ENCODE measurements around the gene HECTD4. TPM values are rescaled to one million over a fixed set of nuclear protein-coding genes. Genes with fewer than 3 reads are reported as not detected.

The HECTD4 gene
- total RNA-seq, 2 donors from 2014 or later: 46.6 to 48.2 TPM

DNA sequence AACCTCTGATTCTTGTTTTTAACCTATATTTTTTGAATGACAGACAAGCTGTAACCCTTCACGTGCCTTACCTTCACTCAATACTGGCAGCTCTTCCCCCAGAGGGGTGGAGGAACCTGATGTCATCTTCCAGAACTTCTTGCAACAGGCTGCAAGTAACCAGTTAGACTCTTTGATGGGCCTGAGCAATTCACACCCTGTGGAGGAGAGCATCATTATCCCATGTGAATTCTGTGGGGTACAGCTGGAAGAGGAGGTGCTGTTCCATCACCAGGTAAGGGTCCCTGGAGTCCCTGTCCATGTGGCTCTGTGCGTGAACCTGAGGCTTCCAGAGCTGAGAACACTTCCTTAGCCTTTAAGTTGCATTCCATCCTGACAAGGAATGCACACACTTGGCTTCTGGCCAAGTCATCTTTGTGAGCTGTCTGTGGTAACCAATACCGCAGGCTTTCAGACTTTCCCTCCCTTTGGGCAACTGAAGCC, 234.2 kb downstream of the HECTD4 start:
- H3K9me3 Mint-ChIP-seq: no peaks in the 10 kb centered on the region
- H3K27ac Mint-ChIP-seq: peak overlapping the region; percentile 26
- H3K36me3 Mint-ChIP-seq (ENCODE audit: low read depth): peaks cover 67% of the 10 kb centered on the region
- no peaks in the 10 kb centered on the region for H3K27me3 Mint-ChIP-seq (ENCODE audit: insufficient read depth)
- no peak overlapping the region for H3K4me3 Mint-ChIP-seq
- Histone ChIP-seq H3K9me3 (ENCODE audit: control insufficient read depth, low read length) (no peaks in the 10 kb centered on the region), H3K27me3 (ENCODE audit: control insufficient read depth, insufficient read depth, low read length, poor library complexity, severe bottlenecking) (no peaks in the 10 kb centered on the region), H3K4me1 (ENCODE audit: control insufficient read depth, insufficient read depth, low read length) (no peaks in the 10 kb centered on the region), H3K36me3 (ENCODE audit: control insufficient read depth, insufficient read depth, low read length) (peaks cover 60% of the 10 kb centered on the region), H3K4me3 (ENCODE audit: low read length) (no peak overlapping the region), H3K9ac (ENCODE audit: extremely low read depth, low read length, poor library complexity, severe bottlenecking) (no peak overlapping the region), H3K27ac (ENCODE audit: low read depth, low read length) (no peak overlapping the region)
- 94 to 95% methylated on average over 3 of the region's 3 CpGs for WGBS, 2 experiments (ENCODE audit: insufficient coverage in 1 of 2, insufficient read length in 1 of 2)
- no peaks in the 10 kb centered on the region for H3K4me1 Mint-ChIP-seq
- peak; percentile 31 for DNase-seq
- TF ChIP-seq, protein P1, sequence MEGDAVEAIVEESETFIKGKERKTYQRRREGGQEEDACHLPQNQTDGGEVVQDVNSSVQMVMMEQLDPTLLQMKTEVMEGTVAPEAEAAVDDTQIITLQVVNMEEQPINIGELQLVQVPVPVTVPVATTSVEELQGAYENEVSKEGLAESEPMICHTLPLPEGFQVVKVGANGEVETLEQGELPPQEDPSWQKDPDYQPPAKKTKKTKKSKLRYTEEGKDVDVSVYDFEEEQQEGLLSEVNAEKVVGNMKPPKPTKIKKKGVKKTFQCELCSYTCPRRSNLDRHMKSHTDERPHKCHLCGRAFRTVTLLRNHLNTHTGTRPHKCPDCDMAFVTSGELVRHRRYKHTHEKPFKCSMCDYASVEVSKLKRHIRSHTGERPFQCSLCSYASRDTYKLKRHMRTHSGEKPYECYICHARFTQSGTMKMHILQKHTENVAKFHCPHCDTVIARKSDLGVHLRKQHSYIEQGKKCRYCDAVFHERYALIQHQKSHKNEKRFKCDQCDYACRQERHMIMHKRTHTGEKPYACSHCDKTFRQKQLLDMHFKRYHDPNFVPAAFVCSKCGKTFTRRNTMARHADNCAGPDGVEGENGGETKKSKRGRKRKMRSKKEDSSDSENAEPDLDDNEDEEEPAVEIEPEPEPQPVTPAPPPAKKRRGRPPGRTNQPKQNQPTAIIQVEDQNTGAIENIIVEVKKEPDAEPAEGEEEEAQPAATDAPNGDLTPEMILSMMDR (conservative IDR thresholded peaks at IDR 0.05): no peak

DNA sequence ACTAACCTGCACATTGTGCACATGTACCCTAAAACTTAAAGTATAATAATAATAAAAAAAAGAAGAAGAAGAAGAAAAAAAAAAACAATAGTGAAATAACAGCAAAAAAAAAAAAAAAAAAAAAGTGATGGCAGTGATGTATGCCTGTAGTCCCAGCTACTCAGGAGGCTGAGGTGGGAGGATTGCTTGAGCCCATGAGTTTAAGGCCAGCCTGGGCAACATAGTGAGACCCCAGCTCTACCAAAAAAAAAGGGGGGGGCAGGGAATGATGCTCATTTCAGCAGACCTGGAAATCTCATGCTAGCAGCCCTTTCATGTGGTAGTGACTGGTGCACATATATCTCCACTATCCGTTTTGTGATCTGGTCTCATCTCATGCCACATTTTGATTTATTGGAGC, 236.1 kb downstream of the HECTD4 start:
- Mint-ChIP-seq H3K4me1 (no peaks in the 10 kb centered on the region), H3K27me3 (ENCODE audit: insufficient read depth) (no peaks in the 10 kb centered on the region), H3K36me3 (ENCODE audit: low read depth) (peaks cover 60% of the 10 kb centered on the region), H3K4me3 (no peak overlapping the region), H3K9me3 (no peaks in the 10 kb centered on the region), H3K27ac (no peak overlapping the region)
- no peak overlapping the region for H3K9ac ChIP-seq (ENCODE audit: extremely low read depth, low read length, poor library complexity, severe bottlenecking)
- H3K4me3 ChIP-seq (ENCODE audit: low read length): no peak overlapping the region
- H3K36me3 ChIP-seq (ENCODE audit: control insufficient read depth, insufficient read depth, low read length): peaks cover 61% of the 10 kb centered on the region
- TF ChIP-seq, protein P1 (conservative IDR thresholded peaks at IDR 0.05): no peak
- H3K27ac ChIP-seq (ENCODE audit: low read depth, low read length): no peak overlapping the region
- H3K27me3 ChIP-seq (ENCODE audit: control insufficient read depth, insufficient read depth, low read length, poor library complexity, severe bottlenecking): no peaks in the 10 kb centered on the region
- peak; percentile 8 for DNase-seq
- WGBS, 2 experiments (ENCODE audit: insufficient coverage in 1 of 2, insufficient read length in 1 of 2): 92 to 100% methylated on average over 1 of the region's 1 CpG
- no peaks in the 10 kb centered on the region for H3K9me3 ChIP-seq (ENCODE audit: control insufficient read depth, low read length)
- no peaks in the 10 kb centered on the region for H3K4me1 ChIP-seq (ENCODE audit: control insufficient read depth, insufficient read depth, low read length)

DNA sequence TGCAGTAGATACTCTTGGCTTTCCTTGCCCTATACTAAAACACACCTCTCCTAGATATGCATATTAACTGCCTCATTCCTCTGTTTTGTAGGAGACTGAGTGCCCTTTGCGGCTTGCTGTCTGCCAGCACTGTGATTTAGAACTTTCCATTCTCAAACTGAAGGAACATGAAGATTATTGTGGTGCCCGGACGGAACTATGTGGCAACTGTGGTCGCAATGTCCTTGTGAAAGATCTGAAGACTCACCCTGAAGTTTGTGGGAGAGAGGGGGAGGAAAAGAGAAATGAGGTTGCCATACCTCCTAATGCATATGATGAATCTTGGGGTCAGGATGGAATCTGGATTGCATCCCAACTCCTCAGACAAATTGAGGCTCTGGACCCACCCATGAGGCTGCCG, 241.5 kb downstream of the HECTD4 start:
- Mint-ChIP-seq H3K4me1 (no peaks in the 10 kb centered on the region), H3K27ac (no peak overlapping the region), H3K9me3 (no peaks in the 10 kb centered on the region), H3K36me3 (ENCODE audit: low read depth) (peaks cover 49% of the 10 kb centered on the region), H3K27me3 (ENCODE audit: insufficient read depth) (no peaks in the 10 kb centered on the region), H3K4me3 (no peak overlapping the region)
- Histone ChIP-seq H3K4me3 (ENCODE audit: low read length) (no peak overlapping the region), H3K27me3 (ENCODE audit: control insufficient read depth, insufficient read depth, low read length, poor library complexity, severe bottlenecking) (no peaks in the 10 kb centered on the region), H3K4me1 (ENCODE audit: control insufficient read depth, insufficient read depth, low read length) (no peaks in the 10 kb centered on the region), H3K36me3 (ENCODE audit: control insufficient read depth, insufficient read depth, low read length) (peaks cover 58% of the 10 kb centered on the region), H3K9ac (ENCODE audit: extremely low read depth, low read length, poor library complexity, severe bottlenecking) (no peak overlapping the region), H3K9me3 (ENCODE audit: control insufficient read depth, low read length) (no peaks in the 10 kb centered on the region), H3K27ac (ENCODE audit: low read depth, low read length) (no peak overlapping the region)
- TF ChIP-seq, protein P1 (conservative IDR thresholded peaks at IDR 0.05): no peak
- DNase-seq: peak; percentile 28
- 93 to 96% methylated on average over 4 to 5 of the region's 5 CpGs for WGBS, 2 experiments (ENCODE audit: insufficient coverage in 1 of 2, insufficient read length in 1 of 2)

All from endodermal cell (in vitro differentiated cells).